VCaP (cell line): ENCODE measurements around the gene PTPA.
"Not testable (repeated sequence)": the region's sequence is repeated elsewhere in the genome, so short reads cannot be mapped to it uniquely, and the experiment has no call there.

Experiments used
- H3K27ac ChIP-seq: fragments of 450-650 bp; 2 replicates; pipeline ENCODE4 v1.5.1; 2017
- TF ChIP-seq, protein P1 (sequence below): fragments of 450-650 bp; conservative IDR thresholded peaks from 2 replicates; pipeline ENCODE4 v1.5.1; 2017; ENCODE audit warnings: mild to moderate bottlenecking, moderate library complexity

PTPA gene

DNA sequence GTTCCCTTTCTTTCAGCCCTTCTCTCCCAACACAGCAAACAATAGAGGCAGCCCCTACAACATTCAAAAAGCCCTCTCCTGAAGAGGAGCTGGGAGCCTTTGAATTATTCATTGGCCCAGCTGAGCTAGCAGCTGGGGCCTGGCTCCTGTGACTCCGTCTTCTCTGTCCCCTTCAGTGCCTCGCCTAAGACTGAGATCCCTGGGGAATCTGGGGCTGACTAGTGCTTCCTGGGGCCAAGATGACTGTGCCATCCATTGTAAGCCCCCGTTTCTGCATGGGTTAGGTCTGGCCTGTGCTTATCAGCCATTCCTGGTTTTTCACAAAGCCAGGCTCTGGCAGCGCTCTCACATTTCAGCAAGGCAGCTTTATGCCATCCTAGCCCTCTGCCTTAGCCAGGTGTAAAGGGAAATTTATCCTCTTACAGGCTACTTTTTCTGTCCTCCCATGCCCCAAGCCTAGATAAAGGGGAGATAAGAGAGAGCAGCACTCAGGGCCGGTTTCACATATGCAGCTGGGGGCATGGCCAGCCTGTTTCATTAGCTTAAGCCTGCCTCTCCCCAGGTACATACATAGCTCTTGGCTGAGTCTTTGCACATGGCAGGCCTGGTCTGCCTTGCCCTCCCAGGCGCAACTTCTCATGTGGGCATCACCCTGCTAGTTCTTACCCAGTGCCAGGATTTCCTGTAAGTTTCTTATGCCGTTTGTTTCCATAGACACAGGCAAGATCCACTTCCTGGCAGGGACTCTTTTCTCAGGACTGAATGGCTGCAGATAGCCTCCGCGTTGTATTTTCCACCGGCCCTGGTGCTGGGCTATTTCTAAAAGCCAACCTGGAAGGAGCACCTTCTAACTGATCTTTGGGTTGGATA is 15.8 kb downstream of the PTPA start:
- TF ChIP-seq, protein P1, sequence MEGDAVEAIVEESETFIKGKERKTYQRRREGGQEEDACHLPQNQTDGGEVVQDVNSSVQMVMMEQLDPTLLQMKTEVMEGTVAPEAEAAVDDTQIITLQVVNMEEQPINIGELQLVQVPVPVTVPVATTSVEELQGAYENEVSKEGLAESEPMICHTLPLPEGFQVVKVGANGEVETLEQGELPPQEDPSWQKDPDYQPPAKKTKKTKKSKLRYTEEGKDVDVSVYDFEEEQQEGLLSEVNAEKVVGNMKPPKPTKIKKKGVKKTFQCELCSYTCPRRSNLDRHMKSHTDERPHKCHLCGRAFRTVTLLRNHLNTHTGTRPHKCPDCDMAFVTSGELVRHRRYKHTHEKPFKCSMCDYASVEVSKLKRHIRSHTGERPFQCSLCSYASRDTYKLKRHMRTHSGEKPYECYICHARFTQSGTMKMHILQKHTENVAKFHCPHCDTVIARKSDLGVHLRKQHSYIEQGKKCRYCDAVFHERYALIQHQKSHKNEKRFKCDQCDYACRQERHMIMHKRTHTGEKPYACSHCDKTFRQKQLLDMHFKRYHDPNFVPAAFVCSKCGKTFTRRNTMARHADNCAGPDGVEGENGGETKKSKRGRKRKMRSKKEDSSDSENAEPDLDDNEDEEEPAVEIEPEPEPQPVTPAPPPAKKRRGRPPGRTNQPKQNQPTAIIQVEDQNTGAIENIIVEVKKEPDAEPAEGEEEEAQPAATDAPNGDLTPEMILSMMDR: no peak
- peak overlapping the region; percentile 15; the same call in 1 of the 2 replicates for H3K27ac ChIP-seq

DNA sequence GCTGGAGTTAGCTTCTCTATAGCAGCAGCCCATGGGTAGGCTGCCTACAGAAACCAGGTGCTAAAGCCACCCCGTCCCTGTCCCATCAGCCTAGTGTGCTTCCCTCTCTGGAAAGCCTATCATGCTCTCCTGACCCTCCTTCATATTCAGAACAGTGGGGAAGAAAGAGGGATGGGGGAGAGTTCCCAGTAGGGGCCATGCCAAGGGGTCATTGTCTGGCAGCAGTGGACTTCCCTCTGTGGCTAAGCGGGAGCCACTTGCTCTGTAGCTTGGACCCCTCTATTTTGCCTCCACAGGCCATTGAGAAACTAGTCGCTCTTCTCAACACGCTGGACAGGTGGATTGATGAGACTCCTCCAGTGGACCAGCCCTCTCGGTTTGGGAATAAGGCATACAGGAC is 17.5 kb downstream of the PTPA start:
- no peak overlapping the region for H3K27ac ChIP-seq
- TF ChIP-seq, protein P1: no peak

DNA sequence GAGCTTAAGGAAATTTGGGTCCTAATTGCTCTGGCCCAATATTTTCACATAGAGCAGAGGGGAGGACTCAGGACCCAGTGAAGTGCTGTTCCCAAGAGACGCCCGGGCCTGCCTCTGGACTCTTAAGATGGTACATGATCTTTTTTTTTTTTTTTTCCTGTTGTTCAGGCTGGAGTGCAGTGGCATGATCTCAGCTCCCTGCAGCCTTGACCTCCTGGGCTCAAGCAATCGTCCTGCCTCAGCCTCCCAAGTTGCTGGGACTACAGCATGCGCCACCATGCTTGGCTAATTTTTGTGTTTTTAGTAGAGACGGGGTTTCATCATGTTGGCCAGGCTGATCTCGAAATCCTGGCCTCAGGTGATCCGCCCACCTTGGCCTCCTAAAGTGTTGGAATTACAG is 19.1 kb downstream of the PTPA start:
- H3K27ac ChIP-seq: not testable (repeated sequence)

DNA sequence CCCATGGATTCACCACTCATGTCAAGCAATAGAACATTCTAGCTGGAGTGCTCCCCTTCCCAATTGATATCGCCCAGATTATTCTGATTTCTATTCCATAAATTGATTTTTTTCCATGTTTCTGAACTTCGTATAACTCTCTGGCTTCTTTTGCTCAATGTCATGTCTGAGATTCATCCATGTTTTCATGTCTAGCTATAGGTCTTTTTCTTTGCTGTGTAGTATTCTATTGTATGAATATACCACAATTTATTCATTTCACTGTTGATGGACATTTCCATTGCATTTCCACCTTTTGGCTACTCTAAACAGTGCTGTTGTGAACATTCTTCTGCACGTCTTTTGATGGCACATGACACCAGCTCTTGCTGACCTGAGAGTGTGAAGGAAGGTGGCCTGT is 19.6 kb downstream of the PTPA start:
- H3K27ac ChIP-seq: no peak overlapping the region
- TF ChIP-seq, protein P1: no peak

DNA sequence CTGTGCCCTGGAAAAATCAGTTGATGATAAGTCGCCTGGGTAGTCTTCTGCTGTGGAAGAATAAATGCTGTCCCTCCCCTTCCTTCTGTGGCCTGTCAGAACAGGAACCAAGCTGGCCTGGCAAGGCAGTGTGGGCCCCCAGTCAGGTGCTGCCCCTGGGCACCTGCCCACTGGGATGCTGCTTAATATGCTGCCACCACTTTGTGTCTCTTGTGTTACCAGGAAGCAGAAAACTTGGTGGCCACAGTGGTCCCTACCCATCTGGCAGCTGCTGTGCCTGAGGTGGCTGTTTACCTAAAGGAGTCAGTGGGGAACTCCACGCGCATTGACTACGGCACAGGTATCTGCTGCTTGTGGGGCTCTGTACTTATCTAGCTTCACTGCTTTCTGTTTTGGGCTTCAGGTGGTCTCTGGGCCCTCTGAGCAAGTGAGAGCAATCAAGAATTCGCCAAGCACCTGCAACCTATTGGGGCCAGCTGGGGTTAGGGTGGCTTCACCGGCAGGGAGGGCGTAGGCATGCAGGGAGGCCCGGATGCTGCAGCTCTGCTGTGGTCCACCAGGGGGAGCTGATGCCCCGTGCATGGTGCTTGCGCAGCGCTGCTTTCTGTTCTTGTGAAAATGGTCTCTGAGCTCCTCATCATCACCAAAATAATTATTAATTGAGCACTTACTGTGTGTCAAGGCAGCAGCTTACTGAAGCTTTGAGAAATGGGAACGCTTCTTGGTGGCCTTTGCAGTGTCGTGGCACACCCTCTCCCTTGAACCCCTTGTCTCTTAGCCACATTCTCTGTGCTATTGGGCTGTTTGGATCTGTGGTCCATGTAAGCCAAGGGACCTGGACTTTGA is 20.3 kb downstream of the PTPA start:
- 0 out of 2 replicates have a peak overlapping the region, but pooled peaks have one; percentile 14 for H3K27ac ChIP-seq
- TF ChIP-seq, protein P1: peak; percentile 99

DNA sequence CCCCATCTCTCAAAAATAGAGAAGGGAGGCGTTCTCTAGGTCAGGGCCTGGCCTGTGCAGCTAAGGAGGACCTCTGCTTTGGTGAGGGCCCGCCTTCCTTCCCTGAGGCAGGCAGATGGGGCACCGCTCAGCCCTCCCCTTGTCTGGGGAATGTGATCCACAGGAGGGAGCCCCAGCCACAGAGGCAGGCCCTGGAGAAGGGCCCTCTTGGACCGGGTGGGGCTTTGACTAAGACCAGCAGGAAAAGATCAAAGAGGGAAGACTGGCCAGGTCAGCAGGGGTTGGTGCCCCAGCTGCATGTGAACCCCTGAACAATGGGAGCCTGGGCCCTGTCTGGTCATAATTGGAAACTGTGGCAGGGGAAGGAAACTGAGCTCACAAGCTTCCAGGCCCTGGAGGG is 21.9 kb downstream of the PTPA start:
- H3K27ac ChIP-seq: no peak overlapping the region
- TF ChIP-seq, protein P1: no peak

DNA sequence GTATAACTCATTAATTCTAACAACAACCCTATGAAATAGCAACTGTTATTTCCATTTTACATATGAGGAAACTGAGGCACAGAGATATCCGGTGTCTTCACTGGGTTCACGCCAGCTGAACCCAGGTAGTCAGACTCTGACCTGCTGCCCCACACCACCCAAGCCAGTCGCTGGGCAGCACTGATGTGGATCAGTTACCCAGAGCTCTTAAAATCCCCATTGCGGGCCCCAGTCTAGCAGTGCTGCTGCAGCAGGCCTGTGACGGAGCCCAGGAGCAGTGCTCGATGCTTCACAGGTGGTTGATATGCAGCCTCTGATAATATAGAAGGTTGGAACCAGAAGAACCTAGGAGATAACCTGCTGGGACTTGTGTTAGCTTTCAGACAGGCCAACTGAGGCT is 24.3 kb downstream of the PTPA start:
- no peak overlapping the region for H3K27ac ChIP-seq

More for the DNA sequence above, 24.3 kb downstream of the PTPA start:
- TF ChIP-seq, protein P1: no peak
